Measurements from ENCODE around the gene FOXP2. TPM values are rescaled to one million over a fixed set of nuclear protein-coding genes. Genes with fewer than 3 reads are reported as not detected.

FOXP2 gene
- total RNA-seq, 4 donors from 2014 or later: 12.2 to 40.9 (median 19.5) TPM

DNA sequence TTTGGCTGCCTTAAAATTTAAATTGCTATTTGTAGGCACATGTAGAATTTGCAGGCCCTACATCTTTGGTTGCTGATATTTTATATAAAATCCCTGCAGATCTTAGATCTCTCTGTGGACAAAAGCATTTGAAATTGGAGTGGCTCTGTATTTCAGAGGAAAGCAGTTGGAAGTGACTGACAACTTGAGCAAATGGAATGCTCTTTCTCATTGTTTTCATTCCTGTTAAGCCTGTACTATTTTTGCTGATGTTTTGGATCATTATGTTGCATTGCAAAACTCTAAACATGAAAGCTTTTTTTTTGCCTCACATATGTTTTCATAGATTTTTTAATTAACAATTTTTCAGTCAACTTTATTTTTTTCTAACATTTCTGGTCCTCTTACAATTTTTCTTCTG lies 256.1 kb downstream of the FOXP2 start:
- TF ChIP-seq POLR2A (IDR thresholded peaks at IDR 0.05) (no peak), EP300 (IDR thresholded peaks at IDR 0.05) (no peak), POLR2AphosphoS5 (IDR thresholded peaks at IDR 0.05) (no peak)
- TF ChIP-seq, protein P1, sequence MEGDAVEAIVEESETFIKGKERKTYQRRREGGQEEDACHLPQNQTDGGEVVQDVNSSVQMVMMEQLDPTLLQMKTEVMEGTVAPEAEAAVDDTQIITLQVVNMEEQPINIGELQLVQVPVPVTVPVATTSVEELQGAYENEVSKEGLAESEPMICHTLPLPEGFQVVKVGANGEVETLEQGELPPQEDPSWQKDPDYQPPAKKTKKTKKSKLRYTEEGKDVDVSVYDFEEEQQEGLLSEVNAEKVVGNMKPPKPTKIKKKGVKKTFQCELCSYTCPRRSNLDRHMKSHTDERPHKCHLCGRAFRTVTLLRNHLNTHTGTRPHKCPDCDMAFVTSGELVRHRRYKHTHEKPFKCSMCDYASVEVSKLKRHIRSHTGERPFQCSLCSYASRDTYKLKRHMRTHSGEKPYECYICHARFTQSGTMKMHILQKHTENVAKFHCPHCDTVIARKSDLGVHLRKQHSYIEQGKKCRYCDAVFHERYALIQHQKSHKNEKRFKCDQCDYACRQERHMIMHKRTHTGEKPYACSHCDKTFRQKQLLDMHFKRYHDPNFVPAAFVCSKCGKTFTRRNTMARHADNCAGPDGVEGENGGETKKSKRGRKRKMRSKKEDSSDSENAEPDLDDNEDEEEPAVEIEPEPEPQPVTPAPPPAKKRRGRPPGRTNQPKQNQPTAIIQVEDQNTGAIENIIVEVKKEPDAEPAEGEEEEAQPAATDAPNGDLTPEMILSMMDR (IDR thresholded peaks at IDR 0.05): no peak
- Histone ChIP-seq H3K4me3 (no peak overlapping the region), H3K27me3 (no peaks in the 10 kb centered on the region), H3K9me3 (no peaks in the 10 kb centered on the region), H3K36me3 (no peaks in the 10 kb centered on the region), H3K27ac (no peak overlapping the region), H3K4me1 (no peaks in the 10 kb centered on the region)
- no peak for DNase-seq (ENCODE audit: low spot score in 2 of 2)

DNA sequence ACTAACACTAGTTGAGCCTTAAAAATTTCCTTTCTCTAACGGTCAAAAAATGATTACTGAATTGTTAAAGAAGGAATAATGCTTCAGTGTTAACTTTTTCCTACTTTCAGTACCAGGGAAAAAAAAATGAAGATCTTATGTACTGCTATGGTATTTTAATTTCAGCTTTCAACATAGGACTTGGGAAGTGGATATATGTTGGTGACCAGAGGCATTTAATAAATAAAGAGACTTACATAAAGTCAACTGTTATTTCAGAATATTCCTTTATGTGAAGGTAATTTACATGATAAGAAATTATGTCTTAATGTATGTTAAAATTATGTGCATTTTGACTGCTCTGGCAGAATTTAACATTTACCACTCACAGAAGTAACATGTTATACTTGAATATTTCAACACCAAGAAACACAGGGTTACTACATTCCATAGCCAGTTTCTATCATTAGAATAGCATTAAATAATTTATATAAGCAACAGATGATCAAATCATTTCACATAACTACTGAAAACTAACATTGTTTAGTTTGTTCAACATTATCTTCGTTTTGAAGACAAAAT lies 257.0 kb downstream of the FOXP2 start:
- Histone ChIP-seq H3K4me3 (no peak overlapping the region), H3K4me1 (no peaks in the 10 kb centered on the region), H3K27ac (no peak overlapping the region), H3K9me3 (no peaks in the 10 kb centered on the region), H3K27me3 (no peaks in the 10 kb centered on the region), H3K36me3 (no peaks in the 10 kb centered on the region)
- WGBS: 85% methylated on average over 2 of the region's 2 CpGs
- TF ChIP-seq, protein P1 (IDR thresholded peaks at IDR 0.05): no peak
- no peak for TF ChIP-seq POLR2AphosphoS5 (IDR thresholded peaks at IDR 0.05)
- no peak for DNase-seq (ENCODE audit: low spot score in 2 of 2)

DNA sequence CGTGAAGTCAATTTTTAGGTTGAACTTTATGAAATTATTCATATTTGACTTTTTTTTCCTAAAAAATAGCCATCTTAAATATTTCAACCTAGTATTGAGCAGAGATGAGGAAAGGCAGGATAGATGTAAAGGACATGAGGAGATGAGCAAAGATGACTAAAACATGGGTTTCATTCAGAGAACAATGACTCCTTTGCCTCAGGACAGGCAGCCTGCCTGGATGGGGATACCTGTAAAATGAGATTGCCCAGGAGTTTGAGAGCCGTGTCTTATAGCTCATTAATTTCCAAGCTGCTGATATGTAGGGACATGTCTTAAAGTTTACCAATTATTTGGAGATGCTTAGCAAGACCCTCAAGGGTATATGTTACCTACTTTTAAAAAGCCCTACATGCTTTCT lies 263.5 kb downstream of the FOXP2 start:
- DNase-seq (ENCODE audit: low spot score in 2 of 2): no peak
- 87% methylated on average over 2 of the region's 2 CpGs for WGBS

DNA sequence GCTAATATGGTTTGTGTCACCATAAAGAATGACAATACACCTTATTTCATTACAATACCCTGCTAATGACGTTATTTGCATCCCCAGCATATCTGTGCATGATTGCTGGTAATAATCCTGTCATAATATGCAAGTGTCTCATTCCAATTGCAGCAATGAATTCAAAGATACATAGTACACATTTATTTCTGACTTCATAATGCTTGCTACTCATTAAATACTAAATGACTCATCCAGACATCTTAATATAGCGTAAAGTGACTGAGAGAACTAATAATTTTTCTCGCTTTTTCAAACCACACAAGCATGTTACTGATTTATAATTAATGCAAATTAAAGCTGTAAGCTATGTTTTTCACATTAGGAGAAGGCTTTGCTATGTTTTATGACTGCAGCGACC lies 272.6 kb downstream of the FOXP2 start:
- H3K27me3 ChIP-seq: no peaks in the 10 kb centered on the region
- 69% methylated on average over 4 of the region's 4 CpGs for WGBS

More for the DNA sequence above, 263.5 kb downstream of the FOXP2 start:
- TF ChIP-seq EP300 (IDR thresholded peaks at IDR 0.05): no peak
- no peak for TF ChIP-seq POLR2AphosphoS5 (IDR thresholded peaks at IDR 0.05)
- TF ChIP-seq POLR2A (IDR thresholded peaks at IDR 0.05): no peak
- TF ChIP-seq, protein P1 (IDR thresholded peaks at IDR 0.05): no peak
- Histone ChIP-seq H3K36me3 (no peaks in the 10 kb centered on the region), H3K4me1 (no peaks in the 10 kb centered on the region), H3K4me3 (no peak overlapping the region), H3K9me3 (no peaks in the 10 kb centered on the region), H3K27me3 (no peaks in the 10 kb centered on the region), H3K27ac (no peak overlapping the region)

DNA sequence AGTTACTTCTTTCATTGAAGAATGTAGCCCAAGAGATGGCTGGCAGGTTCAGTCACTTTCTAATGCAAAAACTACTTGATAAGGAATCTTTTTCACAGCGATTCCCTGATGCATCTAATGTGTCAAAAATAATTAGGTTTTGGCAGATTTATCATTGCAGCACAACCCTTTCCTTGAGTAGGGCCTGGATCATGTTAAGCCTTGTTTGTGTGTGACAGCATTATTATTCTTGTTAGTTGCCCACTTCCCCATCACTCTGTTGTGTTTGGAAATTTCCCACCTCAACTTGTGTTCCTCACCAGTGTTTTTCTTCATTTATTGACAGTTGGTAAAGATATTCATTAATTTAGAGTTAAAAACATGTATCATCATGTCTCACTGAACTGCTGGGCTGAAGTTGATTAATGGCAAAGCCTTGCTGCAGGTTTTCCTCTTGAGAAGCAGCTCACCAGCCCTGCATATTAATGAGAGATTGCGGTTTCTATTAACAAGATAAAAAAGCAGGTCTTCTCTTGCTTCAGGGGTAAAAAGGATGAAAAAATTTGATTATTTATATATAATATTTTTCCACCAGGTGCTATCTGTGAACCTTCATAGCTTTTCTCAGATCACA lies 273.9 kb downstream of the FOXP2 start:
- 41% methylated on average over 2 of the region's 2 CpGs for WGBS
- no peak for TF ChIP-seq POLR2A (IDR thresholded peaks at IDR 0.05)
- TF ChIP-seq EP300 (IDR thresholded peaks at IDR 0.05): no peak
- TF ChIP-seq, protein P1 (IDR thresholded peaks at IDR 0.05): no peak
- Histone ChIP-seq H3K27ac (no peak overlapping the region), H3K4me3 (no peak overlapping the region), H3K9me3 (no peaks in the 10 kb centered on the region), H3K27me3 (no peaks in the 10 kb centered on the region), H3K4me1 (no peaks in the 10 kb centered on the region), H3K36me3 (no peaks in the 10 kb centered on the region)
- no peak for DNase-seq (ENCODE audit: low spot score in 2 of 2)

More for the DNA sequence above, 272.6 kb downstream of the FOXP2 start:
- no peaks in the 10 kb centered on the region for H3K36me3 ChIP-seq
- H3K27ac ChIP-seq: no peak overlapping the region
- no peak for DNase-seq (ENCODE audit: low spot score in 2 of 2)
- no peak overlapping the region for H3K4me3 ChIP-seq
- H3K4me1 ChIP-seq: no peaks in the 10 kb centered on the region
- TF ChIP-seq, protein P1 (IDR thresholded peaks at IDR 0.05): no peak
- no peak for TF ChIP-seq POLR2A (IDR thresholded peaks at IDR 0.05)
- TF ChIP-seq POLR2AphosphoS5 (IDR thresholded peaks at IDR 0.05): no peak
- no peak for TF ChIP-seq EP300 (IDR thresholded peaks at IDR 0.05)
- no peaks in the 10 kb centered on the region for H3K9me3 ChIP-seq

All from suprapubic skin (tissue), 4 donors.